Activated CD8-positive, alpha-beta memory T cell treated with anti-CD3 and anti-CD28 coated beads for 1 hour (primary cell): Measurements from ENCODE around the gene RBM25.

Experiments used
- DNase-seq, 2 donors: peaks; one replicate each; pipeline ENCODE4 v3.0.0-alpha.2; 2020; ENCODE audit warnings: low read depth in 1 of 2; ENCODE audit errors: extremely low read depth in 1 of 2

RBM25 gene

DNA sequence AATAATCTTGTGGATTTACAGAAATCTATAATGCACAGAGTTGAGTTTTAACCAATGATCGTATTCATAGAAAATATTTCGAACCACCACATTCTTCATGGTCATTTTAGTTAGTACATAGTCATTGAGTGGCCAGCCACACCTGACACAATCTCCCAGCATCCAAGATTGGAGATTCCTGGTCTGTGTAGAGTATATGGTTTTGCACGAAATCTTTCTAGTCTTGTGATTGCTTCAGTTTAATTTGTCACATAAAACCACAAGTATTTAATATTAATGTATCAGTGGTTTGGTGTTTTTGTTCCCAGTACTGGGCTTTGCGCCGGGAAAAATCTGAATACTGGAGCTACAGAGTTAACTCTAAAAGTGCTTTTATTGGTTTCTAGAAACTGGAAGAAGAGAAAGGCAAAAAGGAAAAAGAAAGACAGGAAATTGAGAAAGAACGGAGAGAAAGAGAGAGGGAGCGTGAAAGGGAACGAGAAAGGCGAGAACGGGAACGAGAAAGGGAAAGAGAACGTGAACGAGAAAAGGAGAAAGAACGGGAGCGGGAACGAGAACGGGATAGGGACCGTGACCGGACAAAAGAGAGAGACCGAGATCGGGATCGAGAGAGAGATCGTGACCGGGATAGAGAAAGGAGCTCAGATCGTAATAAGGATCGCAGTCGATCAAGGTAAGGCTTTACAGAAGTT is 44.6 kb downstream of the RBM25 start:
- no peak for DNase-seq

- DNase-seq: no peak
These were observed 46.7 kb downstream of the RBM25 start for GRCh38 chr14:73105050-73105449.

- no peak for DNase-seq
These were observed 47.4 kb downstream of the RBM25 start for GRCh38 chr14:73105727-73106126.

DNA sequence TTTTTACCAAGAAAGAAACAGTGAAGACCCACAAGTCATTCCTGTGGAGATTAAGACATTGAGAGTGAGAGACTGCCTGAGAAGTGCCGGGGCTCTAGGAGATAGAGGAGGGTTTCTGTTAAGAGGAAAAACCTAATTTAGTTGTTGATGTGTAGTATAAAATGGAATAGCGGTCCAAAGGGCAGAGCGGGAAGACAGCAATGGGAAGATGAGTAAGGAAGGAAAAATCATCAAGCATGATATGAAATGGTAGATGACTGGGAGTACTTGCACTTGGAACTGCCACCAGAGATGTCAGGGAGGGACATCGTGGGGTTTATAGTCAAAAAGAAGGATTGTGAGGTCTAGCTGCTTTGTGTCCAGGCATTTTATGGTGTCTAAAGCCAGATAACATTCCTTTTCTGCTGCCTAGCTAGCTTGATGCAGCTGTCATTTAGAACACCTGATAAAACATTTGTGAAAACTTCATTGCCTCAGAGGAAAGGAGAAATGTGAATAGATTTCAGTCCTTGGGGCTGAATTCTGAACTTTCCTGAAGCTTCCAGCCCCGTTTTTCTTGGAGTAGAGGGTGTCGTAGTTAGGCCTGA is 57.8 kb downstream of the RBM25 start:
- no peak for DNase-seq

GRCh38 chr14:73124180-73124894 is 66.0 kb downstream of the RBM25 start:
- DNase-seq: no peak

DNA sequence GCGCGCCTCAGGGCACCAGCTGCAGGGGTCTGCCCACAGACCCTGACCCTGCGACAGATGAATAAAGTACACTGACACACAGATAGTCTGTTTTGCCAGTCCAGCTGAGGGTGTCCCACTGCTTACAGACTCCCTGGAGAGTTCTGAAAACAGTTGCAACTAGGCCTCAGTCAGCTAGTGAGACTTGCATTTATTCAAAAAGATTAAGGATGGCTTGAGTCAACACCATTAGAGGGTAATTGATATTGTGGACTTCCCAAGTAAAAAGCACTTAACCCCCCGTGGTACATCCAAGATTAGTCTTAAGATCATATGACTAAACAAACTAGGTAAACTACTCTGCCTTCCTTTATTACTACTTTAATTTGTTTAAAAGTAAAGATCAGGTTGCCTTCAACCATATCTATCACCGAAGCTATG is 66.8 kb downstream of the RBM25 start:
- no peak for DNase-seq

DNA sequence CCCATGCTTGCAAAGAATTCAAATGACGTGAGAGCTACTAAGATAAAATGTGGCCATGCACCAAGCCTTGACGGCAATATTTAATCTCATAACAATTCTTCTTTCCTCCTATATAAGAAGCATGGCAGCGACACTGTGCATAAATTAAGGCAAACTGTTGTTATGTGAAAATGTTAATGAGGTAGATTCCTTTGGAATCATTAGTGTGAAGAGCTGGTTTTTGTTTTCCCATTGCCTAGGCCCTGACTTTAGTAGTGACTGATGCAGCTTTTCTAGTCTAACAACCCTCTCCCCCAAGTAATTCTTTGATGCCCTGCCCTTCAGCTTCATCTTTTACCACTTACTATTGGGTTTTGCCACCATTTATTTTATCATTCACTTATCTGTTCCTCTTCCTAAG is 67.4 kb downstream of the RBM25 start:
- no peak for DNase-seq

GRCh38 chr14:73133795-73134194 is 75.5 kb downstream of the RBM25 start:
- no peak for DNase-seq

DNA sequence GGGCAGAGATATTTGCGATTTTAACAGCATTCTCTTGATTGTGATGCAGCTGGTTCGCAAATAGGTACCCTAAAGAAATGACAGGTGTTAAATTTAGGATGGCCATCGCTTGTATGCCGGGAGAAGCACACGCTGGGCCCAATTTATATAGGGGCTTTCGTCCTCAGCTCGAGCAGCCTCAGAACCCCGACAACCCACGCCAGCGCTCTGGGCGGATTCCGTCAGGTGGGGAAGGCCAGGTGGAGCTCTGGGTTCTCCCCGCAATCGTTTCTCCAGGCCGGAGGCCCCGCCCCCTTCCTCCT is 77.7 kb downstream of the RBM25 start:
- DNase-seq: no peak

GRCh38 chr14:73136387-73137225 is 78.3 kb downstream of the RBM25 start, which contains the start of gene PSEN1:
PSEN1 (plus strand) TSS chr14:73136507; CDS start chr14:73148020, 11,513 bp downstream.
- peak; percentile 98 to 100 for DNase-seq

GRCh38 chr14:73140811-73141323 is 82.5 kb downstream of the RBM25 start:
- no peak for DNase-seq

GRCh38 chr14:73142216-73142615 is 83.9 kb downstream of the RBM25 start:
- DNase-seq: no peak

GRCh38 chr14:73143003-73143402 is 84.7 kb downstream of the RBM25 start:
- no peak for DNase-seq

DNA sequence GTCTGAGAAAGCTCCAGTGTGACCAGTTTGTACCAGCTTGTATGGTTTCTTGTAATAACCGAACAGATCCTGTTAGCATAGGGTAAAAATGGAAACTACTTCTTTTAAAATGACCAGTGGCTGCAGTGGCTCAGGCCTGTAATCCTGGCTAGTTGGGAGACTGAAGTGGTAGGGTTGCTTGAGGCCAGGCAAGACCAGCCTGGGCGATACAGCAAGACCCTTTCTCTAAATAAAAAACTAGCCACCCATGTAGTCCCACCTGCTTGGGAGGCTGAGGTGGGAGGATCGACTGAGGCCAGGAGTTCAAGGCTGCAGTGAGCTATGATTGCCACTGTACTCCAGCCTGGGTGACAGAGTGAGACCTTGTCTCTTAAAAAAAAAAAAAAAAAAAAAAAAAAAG is 85.3 kb downstream of the RBM25 start:
- no peak for DNase-seq

- DNase-seq: no peak
These were observed 87.0 kb downstream of the RBM25 start for GRCh38 chr14:73145371-73145770.

GRCh38 chr14:73146111-73146510 is 87.8 kb downstream of the RBM25 start:
- no peak for DNase-seq

DNA sequence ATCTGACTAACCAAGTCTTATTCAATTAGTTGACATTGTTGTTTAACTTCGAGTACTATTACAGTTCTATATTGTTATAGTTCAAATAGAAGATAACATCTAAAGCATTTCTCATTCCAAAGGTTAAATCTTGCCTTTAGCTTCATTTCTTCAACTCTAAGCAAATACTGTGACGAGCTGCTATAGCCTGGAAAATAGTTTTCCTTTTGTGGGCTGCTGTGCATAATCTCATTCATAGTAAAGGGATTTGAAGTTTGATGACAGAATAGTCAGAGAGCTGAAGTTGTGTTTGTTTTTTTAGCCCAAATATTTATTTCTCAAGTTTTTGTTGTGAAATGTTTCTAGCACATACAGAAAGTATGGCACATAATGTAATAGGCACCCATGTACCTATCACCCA is 91.4 kb downstream of the RBM25 start:
- DNase-seq: no peak

GRCh38 chr14:73153272-73153671 is 94.9 kb downstream of the RBM25 start:
- DNase-seq: no peak

GRCh38 chr14:73162251-73162650 is 103.9 kb downstream of the RBM25 start:
- DNase-seq: no peak

DNA sequence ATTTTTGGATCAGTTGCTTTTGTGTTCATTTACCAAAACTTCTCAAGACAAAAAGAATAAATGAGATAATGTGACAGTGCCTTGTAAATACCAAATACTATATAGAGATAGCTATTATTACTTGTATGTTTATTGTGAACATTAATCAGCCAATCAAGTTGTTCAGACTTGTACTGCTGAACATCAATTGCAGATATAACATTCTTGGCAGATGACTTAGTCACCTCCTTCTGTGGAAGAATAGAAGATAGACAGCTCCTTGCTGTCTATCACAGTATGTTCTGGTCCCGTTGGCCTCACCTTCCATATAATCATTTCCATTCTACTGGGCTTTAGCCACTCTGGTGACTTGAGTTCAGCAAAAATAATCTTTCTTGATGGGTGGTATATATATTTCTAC is 108.1 kb downstream of the RBM25 start:
- no peak for DNase-seq

DNA sequence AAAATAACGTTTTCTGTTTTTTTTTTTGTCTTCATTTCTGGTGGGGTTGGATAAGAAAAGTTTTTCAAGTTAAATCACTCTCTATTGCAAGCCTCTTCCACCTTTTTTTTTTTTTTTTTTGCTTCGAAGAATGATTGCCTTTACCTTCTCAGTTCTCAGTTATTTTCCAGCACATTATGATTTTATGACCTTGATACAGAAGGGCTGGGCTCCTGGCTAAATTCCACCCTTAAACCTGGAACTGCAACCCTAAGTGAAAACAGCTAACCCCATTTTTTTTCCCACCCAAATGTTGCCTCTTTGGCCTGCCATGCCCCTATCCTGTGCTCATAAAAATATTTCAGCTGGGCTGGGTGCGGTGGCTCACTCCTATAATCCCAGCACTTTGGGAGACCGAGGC is 109.4 kb downstream of the RBM25 start:
- no peak for DNase-seq
